HG03196 (cell line): Measurements from ENCODE around the gene GRIA2.
"Not testable (repeated sequence)": the region's sequence is repeated elsewhere in the genome, so short reads cannot be mapped to it uniquely, and the experiment has no call there.

Source experiments
- ATAC-seq: cut with Tn5 transposase; IDR thresholded peaks from one replicate; pipeline ENCODE4 v1.9.1; 2021; ENCODE audit not compliant: unreplicated experiment

GRIA2 gene

DNA sequence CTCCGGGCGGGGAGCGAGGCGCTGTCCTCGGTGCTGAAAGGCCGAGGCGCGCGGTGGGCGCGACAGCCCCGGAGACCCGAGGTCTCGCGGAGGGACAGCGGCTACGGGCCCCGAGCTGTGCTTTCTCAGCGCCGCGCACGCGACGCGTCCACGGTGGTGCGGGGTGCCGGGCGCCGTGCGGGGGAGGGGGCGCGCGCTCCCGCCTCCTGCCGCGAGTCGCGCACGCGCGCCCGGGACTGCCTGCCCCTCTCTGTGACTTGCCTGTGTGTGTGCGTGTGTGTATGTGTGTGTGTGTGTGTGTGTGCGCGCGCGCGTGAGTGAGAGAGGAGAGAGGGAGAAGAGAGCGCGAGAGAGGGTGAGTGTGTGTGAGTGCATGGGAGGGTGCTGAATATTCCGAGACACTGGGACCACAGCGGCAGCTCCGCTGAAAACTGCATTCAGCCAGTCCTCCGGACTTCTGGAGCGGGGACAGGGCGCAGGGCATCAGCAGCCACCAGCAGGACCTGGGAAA is at the start of gene GRIA2:
Gene GRIA2, plus strand, starts transcription at position 358 of the 511 bp plus-strand sequence. CDS start 315 bp downstream, outside the sequence.
- no peak for ATAC-seq

DNA sequence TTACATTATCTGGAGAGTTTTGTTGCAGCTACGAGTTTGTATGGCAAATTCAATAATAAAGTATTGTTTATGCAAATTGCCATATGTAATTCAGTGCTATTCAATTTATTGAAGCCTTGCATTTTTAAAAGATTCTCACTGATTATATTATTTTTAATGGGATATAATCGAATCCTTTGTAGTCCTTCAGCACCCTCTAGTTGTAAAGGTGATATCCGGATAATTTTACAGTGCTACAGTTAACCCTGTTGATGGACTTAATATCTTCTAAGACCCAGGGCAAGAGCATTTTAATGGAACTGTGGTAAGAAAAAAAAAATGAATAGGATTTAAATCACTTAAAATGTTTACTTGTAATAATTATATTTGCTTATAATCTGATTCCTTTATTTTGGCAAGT is 48.5 kb upstream of the GRIA2 start:
- ATAC-seq: no peak

DNA sequence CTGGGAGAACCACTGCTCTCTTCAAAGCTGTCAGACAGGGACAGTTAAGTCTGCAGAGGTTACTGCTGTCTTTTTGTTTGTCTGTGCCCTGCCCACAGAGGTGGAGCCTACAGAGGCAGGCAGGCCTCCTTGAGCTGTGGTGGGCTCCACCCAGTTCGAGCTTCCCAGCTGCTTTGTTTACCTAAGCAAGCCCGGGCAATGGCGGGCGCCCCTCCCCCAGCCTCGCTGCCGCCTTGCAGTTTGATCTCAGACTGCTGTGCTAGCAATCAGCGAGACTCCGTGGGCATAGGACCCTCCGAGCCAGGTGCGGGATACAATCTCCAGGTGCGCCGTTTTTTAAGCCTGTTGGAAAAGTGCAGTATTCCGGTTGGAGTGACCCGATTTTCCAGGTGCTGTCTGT is 40.3 kb upstream of the GRIA2 start:
- ATAC-seq: not testable (repeated sequence)

DNA sequence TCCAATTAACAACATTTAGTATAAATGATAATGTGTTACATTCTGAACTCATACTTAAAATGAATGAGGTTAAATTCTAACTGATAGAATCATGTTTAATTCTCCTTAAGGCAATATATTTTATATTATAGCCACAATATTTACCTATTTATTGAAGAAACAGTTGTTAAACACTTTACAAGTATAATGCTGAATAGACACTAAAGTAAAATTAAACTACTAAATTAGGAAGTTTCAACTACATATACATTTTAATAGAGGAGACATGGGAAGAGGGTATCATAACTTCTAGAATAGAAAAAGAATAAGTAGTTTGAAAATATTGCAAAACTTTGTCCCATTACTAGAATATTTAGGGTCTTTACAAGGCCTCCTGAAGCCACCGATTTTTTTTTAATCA is 36.2 kb upstream of the GRIA2 start:
- no peak for ATAC-seq

DNA sequence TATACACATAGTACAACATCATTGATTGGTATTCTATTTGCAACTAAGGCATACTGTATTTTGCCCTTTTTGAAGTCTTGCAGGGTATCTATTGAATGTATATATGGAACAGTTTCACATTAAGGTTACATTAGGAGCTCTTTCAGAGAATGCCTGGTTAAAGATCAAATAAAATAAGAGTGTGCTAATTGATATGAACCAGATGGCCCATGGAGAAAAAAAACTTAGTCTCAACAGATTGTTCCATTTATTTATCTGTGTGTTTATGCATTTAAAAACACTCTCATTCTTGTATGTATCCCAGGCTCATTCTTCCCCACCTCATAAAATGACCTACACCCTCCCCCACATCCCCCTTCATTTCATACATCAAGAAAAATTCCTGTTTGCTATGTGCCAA is 35.2 kb upstream of the GRIA2 start:
- ATAC-seq: no peak

DNA sequence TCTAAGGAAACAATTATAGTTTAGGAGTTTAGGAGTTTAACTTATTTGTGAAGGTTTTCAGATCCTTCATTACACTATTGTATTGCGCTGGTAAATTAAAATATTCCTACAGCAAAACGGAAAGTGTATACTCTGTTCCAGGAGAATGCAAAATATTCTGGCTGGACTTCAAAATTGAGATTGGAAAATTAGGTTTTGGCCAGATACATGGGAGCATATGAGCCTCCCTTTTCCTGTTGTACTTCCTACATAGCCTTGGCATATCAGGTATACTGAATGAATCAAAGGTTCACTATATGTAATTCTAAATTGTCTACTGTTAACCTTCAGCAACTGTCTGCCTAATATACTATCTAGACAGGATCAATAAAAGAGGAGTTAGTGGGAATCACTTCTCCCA is 25.2 kb upstream of the GRIA2 start:
- ATAC-seq: no peak

DNA sequence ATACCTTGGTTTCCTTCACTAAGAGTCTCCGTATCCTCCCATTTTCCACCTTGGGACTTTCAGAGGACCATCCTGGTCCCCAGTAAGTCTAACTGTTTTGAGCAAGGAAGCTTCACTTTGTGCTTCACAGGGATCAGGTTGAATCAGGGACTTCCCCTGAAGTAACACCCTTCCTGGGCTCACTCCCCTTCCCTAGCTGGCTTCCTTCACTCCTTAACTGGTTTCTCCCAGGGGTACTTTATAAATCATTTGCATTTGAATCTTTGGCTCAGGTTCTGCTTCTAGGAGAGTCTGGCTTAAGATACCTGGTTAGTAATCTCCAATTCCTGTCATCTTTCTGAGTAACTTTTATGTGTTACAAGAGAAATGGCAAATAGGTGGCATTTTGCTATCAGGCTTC is 24.5 kb upstream of the GRIA2 start:
- ATAC-seq: no peak

DNA sequence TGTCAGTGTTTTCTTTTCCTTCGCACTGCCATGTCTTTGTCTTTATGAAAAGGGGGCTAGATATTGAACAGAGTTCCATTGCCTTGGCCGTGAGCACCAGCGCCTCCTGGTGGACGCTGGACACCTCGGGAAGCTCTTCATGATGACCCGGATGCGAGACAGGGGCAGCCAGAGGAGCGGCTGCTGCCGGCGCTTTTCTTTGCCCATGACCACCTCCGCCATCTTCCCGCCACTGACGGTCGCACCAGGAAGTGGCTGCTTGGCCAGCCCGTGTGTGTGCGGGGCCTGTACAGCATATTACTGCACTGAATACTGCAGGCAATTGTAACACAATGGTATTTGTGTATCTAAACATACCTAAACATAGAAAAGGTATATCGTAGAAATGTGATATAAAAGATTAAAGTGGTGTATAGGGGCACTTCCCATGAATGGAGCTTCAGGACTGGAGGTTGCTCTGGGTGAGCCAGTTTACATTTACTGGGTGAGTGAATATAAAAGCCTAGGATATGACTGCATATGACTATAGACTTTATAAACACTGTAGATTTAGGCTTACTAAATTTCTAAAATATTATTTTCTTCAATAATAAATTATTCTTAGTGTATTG is 15.8 kb upstream of the GRIA2 start:
- no peak for ATAC-seq

DNA sequence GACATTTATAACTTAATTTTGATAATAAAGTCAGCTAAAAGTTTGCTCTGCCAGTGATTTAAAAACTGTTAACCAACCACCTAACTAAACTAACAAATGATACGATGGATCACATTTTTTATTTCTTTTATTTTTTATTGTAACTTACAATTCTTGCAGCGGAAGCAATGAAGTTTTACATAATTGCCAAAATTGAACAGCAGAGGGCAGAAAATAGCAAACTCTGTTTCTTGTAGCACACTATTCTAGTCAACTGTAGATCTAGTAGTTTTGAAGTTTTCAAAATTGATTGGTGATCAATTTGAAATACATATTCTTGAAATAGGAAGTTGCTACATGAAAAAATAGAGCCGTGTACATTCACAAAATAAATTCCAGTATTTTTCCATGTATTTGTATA is 2.8 kb upstream of the GRIA2 start:
- no peak for ATAC-seq

DNA sequence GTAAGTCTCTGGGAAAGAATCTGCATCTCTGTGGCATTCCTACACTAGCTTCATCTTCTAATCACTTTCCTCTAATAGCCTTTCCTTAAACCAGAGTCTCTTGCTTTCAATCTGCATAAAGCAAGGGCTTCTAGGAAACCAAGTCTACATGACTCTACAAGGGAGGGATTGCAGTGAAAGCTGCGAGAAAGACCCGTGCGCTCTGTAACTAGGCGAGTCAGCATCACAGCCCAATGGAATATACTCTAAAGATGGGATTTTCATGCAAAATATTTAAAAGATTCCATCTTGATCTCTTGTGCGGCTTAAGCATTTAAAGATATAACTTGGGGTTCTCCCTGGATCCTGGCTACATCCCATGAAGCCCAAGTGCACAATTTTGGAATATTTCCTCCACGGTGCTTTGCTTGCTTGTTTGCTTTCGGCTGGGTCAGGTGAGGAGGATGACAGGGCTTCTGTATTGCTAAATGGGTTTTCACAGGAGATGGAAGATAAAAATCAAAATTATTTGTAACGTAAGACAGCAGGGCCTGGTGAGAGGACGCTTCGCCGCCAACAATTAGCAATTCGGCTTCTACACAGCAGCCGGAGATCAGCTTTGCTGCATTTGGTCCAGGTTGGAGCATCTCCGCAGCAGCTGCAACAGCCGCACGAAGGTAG is 687 bp upstream of the GRIA2 start:
- ATAC-seq: no peak

DNA sequence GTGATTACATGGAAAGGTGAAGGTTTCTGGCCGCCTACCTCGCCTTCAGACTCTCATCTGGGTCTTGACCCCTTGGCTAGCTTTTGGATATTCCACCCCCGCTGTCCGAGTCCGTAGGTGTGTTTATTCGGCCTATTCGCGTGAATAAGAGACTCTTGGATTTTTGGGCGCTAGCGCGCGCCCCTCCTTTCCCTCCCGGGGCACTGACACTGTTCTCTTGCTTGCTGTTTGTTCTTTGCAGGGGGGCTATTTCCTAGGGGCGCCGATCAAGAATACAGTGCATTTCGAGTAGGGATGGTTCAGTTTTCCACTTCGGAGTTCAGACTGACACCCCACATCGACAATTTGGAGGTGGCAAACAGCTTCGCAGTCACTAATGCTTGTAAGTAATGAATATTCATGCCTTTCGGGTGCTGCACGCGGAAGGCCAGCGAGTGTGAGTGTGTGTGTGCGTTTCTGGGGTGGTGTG is 932 bp downstream of the GRIA2 start:
- no peak for ATAC-seq

DNA sequence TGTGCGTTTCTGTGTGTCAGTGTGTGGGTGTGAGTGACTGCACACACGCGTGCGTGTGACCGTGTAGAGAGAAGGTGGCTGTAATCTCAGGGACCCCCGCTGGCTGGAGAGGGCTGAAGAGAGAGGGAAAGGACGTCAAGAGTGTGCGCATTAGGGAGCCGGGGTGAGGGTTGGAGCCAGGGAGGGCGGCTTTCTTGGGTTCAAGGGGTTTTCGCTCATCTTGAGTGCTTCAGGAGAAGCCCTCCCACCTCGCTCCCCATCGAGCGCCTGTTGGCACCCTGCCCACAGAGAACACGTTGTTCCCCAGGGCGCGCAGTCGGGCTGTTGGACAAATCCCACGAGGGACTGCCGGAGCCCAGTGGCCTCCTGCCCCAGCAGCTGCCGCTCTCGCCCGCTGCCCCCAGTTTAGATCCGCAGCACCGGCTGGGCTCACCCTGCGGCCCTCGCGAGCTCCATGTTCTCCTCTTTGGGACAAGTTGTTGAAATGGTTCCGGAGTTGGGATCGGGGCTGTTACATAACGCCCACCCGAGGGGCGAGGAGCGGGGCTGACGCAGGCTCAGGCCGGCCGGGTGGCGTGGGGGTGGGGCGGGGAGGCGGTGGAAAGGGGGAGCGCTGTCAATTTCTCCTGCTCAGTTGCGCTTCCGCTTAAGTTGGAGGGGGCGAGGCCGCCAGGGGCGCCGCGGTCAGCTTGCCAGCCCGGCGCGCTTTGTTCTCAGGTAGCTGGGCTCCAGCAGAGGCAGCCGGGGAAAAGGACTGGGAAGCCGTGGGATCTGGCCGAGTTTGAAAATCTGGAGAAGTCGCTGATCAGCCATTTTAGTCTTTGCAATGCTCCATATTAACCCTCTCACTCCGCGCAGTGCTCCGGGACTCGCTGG is 1.6 kb downstream of the GRIA2 start:
- ATAC-seq: no peak

DNA sequence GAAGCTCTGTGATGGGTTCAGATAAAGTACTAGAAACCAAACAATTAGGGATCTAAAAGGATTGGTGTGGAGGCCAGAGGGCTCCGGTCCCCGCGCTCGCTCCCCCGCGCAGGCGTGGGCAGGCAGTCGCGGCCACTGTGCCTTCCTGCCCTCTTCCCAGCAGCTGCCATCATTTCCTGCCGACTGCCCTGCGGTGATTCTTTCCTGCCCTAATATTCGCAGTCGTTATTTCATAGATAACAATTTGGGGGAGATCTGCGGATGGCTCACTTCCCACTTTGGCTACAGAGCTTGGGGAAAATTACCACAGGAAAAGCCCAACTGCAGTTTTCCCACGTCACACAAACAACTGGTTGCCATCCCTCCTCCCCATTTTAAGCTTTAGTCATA is 2.2 kb downstream of the GRIA2 start:
- no peak for ATAC-seq

DNA sequence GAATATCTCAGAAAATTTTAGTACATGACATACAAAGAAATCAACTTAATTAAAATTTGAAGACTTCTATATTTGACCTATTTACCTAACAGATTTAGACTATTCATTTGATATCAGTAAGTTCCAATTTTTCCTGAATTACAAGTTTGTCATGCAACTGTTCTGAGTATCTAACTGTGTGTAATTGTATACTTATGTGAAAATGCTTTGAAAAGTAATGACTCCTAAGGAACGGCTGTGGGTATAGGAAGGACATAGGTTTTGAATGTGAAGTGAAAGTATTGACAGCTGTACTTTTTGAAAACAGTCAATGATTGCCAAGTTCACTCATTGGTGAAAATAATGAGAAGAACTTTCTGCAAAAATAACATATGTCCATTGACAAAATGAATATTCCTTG is 2.9 kb downstream of the GRIA2 start:
- no peak for ATAC-seq

DNA sequence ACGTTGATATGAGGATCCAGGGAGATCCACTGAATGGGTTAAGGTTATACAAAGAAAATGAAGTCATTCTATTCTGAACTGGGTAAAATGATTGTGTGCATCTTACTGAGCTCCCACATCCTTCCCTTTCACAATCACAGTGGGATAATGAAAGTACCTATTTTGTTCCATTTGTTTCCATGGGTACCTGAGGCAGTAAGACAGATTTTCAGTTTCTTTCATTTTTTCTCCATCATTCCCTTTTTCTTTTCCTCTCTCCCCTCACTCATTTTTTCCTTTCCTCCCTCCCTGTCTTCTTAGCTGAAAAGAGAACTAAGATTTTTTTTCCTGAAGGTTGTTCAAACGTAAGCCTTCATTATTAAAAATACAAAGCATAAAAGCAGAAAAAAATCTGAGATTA is 4.6 kb downstream of the GRIA2 start:
- no peak for ATAC-seq

DNA sequence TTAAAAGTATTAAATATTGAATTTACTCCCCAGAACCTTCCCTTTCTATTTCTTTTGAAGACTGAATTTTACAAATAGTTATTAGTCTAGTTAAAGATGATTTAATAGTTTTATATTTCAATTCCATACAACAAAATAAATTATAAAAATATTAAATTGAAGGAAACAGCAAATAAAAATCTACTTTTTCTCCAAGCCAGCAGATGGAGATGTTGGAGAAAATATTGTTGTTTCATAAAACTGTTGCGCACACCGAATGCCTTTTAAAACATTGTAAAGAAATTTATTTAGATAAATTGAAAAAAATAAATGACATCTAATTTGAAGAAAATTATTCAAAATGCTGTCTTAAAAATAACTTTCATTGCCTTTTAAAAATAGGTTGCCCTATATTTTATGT is 5.5 kb downstream of the GRIA2 start:
- no peak for ATAC-seq

DNA sequence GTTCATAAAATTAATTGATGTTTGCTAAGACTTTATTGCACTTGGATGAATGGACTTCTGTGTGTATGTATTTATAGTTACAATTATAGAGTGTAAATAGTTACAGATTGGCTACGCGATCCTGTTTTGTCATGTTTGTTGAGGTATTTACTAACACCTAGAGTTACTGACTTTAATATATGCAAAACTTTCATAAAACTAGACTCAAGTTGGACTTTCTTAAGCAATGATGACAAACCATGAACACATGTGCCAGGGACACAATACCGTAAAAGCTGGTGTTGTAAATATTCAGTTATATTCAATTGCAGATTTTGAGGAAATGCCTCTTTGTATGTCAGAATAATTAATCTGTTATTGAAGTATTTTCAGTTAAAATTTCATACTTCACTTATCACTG is 6.1 kb downstream of the GRIA2 start:
- no peak for ATAC-seq

DNA sequence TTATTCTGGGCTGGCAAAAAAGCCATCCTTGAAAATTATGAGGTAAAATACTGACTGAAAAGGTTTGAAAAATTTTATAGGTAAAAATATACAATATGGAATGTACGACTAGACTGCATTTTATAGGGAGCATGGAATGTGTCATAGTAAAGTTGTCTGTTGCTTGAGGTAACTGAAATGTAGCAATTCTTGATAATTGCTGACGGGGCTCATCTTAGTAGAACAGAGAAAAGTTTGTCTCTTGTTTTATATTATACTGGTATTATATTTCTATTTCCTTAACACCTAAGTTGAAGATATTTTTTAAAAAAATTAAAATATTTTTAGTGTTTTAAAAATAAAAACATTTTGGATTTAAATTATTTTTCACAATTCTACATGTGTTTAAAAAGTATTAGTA is 11.0 kb downstream of the GRIA2 start:
- ATAC-seq: no peak

DNA sequence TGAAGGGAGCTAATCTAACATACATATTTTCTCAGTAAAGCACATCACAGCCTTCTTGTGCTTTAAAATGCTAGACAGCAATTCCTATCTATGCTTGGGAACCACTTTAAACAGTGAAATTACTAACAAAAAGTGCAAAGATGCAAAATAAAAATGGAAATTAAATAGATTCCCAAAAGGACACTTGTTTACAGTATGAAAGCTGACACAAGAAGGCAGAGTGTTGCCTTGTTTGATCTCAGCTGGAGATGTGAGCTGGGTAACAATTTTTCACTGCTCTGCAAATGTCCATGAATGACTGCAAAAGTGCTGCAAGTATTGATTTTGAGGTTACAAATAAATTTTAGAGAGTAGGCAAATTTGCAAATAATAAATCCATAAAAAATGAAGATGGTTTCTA is 22.3 kb downstream of the GRIA2 start:
- no peak for ATAC-seq

DNA sequence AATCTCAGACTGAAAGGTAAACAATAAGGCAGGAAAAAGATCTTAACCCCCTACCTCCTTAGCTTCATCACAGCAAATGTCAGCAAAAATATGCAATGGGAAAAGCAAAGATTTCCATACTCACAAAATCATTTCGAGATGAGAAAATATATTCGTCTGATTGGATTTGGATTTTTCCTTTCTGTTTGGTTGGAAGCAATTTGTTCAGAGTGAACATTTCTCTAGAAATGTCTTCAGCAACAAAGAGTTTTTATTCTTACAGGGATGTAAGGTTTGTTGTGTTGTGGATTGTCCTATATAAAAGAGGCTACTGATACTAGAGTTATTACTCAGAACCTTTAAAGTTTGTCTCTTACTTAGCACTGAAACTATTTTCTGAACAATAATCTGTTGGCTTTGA is 23.8 kb downstream of the GRIA2 start:
- ATAC-seq: no peak

DNA sequence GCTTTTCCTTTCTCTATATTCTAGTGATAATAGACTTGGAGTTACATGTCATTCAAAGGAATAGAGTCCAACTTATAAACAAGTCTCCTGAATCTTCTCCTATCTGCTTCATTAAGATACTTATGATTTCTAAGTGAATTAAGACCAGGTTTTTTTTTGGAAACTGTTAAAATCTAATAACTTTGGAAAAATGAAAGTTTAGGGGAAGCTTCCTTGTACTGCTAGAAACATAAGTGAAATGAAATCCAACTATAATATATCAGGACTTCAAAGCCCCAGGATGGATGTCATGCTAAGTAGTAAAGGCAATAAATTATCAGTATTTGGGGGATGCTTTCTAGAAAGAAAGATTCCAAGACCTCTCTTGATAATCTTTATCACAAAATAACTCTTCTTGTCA is 24.8 kb downstream of the GRIA2 start:
- no peak for ATAC-seq

DNA sequence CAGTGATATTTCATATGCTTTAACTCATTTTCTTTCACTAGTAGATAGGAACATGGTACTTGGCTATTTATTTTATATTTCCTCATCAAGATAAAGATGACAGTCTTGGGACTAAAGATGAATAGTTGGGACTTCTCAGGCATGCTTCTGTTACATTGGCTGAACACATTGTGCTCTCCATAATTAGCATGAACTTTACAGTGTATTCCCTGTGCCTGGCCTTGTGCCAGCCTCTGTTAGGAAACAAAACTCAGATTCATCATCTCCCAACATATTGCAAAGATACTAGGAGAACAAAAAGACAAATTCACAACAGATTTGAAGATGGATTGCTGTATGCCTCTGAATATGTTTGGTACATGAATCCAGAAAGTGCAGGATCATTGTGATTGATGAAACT is 26.4 kb downstream of the GRIA2 start:
- no peak for ATAC-seq
